ENCODE data around the gene OR4D10. TPM values are rescaled to one million over a fixed set of nuclear protein-coding genes. Genes with fewer than 3 reads are reported as not detected.
"Not testable (repeated sequence)": the region's sequence is repeated elsewhere in the genome, so short reads cannot be mapped to it uniquely, and the experiment has no call there.

The OR4D10 gene
- total RNA-seq, 1 donor from 2014 or later, result not detected

DNA sequence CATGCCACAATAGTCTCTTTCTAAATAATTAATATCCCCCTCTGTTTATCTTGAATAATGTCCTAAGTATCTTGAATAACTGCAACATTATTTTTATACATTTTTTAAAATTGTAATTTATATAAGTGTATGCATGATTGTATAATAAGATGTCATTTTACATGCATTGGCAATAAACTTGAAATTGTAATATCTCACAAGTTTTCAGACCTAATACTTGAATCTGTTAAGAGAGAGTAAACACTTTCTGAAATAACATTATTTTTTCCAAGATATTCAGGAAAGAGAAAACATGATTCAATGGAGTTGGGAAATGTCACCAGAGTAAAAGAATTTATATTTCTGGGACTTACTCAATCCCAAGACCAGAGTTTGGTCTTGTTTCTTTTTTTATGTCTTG lies 30.2 kb downstream of the OR4D10 start, which contains the start of gene OR4D11:
Gene OR4D11, plus strand, starts transcription at position 301 of the 400 bp plus-strand sequence. Its CDS starts 0 bp downstream, at position 301.
- no peak for DNase-seq (ENCODE audit: low spot score in 2 of 2)
- intact Hi-C loops (cut with DNase I), result no loop called here
- Histone ChIP-seq H3K27ac (no peak within 1 kb of the TSS), H3K9me3 (no peaks in the 10 kb centered on the region), H3K36me3 (no peaks in the 10 kb centered on the region), H3K27me3 (no peaks in the 10 kb centered on the region), H3K4me1 (no peaks in the 10 kb centered on the region), H3K4me3 (no peak within 1 kb of the TSS)
- TF ChIP-seq, protein P1, sequence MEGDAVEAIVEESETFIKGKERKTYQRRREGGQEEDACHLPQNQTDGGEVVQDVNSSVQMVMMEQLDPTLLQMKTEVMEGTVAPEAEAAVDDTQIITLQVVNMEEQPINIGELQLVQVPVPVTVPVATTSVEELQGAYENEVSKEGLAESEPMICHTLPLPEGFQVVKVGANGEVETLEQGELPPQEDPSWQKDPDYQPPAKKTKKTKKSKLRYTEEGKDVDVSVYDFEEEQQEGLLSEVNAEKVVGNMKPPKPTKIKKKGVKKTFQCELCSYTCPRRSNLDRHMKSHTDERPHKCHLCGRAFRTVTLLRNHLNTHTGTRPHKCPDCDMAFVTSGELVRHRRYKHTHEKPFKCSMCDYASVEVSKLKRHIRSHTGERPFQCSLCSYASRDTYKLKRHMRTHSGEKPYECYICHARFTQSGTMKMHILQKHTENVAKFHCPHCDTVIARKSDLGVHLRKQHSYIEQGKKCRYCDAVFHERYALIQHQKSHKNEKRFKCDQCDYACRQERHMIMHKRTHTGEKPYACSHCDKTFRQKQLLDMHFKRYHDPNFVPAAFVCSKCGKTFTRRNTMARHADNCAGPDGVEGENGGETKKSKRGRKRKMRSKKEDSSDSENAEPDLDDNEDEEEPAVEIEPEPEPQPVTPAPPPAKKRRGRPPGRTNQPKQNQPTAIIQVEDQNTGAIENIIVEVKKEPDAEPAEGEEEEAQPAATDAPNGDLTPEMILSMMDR (IDR thresholded peaks at IDR 0.05), result no peak

GRCh38 chr11:59510941-59511589 lies 38.0 kb downstream of the OR4D10 start, which contains the start of gene OR4D9:
TSS of gene OR4D9 (plus strand) at chr11:59511539. CDS start at chr11:59514913, 3,374 bp downstream.
- TF ChIP-seq, protein P1 (IDR thresholded peaks at IDR 0.05), result no peak
- H3K4me1 ChIP-seq, result no peaks in the 10 kb centered on the region
- no peaks in the 10 kb centered on the region for H3K27me3 ChIP-seq
- intact Hi-C loops (cut with DNase I), result no loop called here
- H3K9me3 ChIP-seq, result no peaks in the 10 kb centered on the region
- no peak within 1 kb of the TSS for H3K4me3 ChIP-seq
- no peak within 1 kb of the TSS for H3K27ac ChIP-seq
- DNase-seq (ENCODE audit: low spot score in 2 of 2), result no peak
- no peaks in the 10 kb centered on the region for H3K36me3 ChIP-seq

DNA sequence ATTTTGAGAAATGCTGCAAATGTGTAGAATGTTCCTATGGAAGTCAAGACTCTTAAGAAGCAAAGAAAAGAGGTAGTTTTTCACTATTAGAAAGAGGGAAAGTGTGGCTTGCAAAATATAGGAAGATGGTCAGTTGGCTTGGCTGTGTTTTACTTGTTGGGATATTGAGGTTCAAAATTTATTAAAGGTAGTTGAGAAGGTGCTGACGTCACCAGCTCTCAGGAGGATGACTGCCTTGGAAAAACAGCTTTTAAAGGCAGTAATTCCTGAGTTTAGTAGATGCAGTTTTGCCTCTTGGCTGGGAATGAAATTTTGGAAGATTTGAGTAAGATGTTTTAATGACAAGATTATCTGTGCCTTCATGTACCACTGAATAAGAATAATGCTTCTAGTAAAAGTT lies 38.6 kb downstream of the OR4D10 start:
- intact Hi-C loops (cut with DNase I), result no loop called here
- Histone ChIP-seq H3K36me3 (no peaks in the 10 kb centered on the region), H3K4me3 (no peak overlapping the region), H3K9me3 (no peaks in the 10 kb centered on the region), H3K27ac (no peak overlapping the region), H3K4me1 (no peaks in the 10 kb centered on the region), H3K27me3 (no peaks in the 10 kb centered on the region)
- TF ChIP-seq, protein P1 (IDR thresholded peaks at IDR 0.05), result no peak
- DNase-seq (ENCODE audit: low spot score in 2 of 2), result no peak

- H3K9me3 ChIP-seq; DNase-seq (ENCODE audit: low spot score in 2 of 2); intact Hi-C loops (cut with DNase I); H3K4me1 ChIP-seq; H3K27ac ChIP-seq; H3K27me3 ChIP-seq; H3K36me3 ChIP-seq; H3K4me3 ChIP-seq: not testable (repeated sequence)
Observed at GRCh38 chr11:59520139-59520538, 47.0 kb downstream of the OR4D10 start.

DNA sequence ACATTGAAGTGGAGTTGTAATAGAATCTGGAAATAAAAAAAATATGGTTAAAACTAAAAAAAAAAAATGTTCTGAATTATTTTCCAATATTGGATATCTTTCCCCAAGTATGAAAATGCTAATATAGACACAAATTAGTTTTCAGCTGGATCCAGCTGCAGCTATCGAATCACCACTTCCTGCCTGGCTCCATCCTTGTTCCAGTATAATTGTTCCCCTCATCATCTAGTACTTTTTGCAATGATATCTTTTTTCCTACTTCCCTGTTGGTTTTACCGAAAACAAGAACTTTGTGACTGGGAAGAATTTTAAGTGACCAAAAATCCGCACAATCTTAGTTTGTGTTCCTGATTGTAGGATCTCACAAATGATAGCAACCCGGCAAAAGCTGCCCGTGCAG lies 47.6 kb downstream of the OR4D10 start:
- no peaks in the 10 kb centered on the region for H3K9me3 ChIP-seq
- H3K27ac ChIP-seq, result no peak overlapping the region
- DNase-seq (ENCODE audit: low spot score in 2 of 2), result no peak
- no peaks in the 10 kb centered on the region for H3K36me3 ChIP-seq
- TF ChIP-seq, protein P1 (IDR thresholded peaks at IDR 0.05), result no peak
- intact Hi-C loops (cut with DNase I), result no loop called here
- H3K27me3 ChIP-seq, result no peaks in the 10 kb centered on the region
- no peaks in the 10 kb centered on the region for H3K4me1 ChIP-seq
- H3K4me3 ChIP-seq, result no peak overlapping the region

DNA sequence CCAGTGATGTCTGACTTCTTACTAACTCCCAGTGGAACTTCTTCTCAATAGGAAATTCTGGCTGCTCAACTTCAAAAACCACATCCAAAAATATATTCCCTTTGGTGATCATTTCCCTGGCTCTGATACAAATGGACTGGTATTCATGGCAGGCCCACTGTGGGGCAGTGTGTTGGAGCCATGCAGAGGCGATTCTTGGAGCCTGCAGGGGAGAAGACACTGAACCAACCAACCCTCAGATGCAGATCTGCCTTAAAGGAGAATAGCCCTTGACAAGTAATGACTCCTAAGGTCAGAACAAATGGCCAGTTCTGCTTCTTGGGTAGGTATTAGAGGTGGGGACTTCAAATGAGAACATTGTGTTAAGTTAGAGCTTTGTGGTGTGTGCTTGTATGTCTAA lies 50.4 kb downstream of the OR4D10 start:
- TF ChIP-seq, protein P1 (IDR thresholded peaks at IDR 0.05), result no peak
- no peaks in the 10 kb centered on the region for H3K9me3 ChIP-seq
- intact Hi-C loops (cut with DNase I), result no loop called here
- H3K4me3 ChIP-seq, result no peak overlapping the region
- H3K27ac ChIP-seq, result no peak overlapping the region
- no peak for DNase-seq (ENCODE audit: low spot score in 2 of 2)
- H3K4me1 ChIP-seq, result no peaks in the 10 kb centered on the region
- no peaks in the 10 kb centered on the region for H3K36me3 ChIP-seq
- no peaks in the 10 kb centered on the region for H3K27me3 ChIP-seq
